ENCODE data around the gene ACTA2.

DNA sequence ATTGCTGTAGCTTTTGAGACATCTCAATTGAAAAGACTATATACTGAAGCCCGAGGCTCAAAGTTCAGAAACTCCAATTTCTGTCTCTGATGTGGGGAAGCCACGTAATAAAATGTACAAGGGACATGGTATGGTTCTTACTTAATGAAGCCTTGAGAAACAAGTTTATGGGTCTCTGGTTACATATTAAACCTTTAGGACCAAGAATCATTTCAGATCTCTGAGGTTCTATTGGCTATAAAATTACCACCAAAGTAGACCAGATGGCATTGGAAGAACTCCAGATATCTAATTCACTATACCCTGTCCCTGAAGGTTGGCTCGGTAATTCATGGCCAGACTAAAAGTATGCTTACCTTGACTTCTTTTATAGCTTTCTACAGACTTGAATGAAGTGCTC, 48.9 kb downstream of the ACTA2 start:
- TF ChIP-seq, protein P1, sequence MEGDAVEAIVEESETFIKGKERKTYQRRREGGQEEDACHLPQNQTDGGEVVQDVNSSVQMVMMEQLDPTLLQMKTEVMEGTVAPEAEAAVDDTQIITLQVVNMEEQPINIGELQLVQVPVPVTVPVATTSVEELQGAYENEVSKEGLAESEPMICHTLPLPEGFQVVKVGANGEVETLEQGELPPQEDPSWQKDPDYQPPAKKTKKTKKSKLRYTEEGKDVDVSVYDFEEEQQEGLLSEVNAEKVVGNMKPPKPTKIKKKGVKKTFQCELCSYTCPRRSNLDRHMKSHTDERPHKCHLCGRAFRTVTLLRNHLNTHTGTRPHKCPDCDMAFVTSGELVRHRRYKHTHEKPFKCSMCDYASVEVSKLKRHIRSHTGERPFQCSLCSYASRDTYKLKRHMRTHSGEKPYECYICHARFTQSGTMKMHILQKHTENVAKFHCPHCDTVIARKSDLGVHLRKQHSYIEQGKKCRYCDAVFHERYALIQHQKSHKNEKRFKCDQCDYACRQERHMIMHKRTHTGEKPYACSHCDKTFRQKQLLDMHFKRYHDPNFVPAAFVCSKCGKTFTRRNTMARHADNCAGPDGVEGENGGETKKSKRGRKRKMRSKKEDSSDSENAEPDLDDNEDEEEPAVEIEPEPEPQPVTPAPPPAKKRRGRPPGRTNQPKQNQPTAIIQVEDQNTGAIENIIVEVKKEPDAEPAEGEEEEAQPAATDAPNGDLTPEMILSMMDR (conservative IDR thresholded peaks at IDR 0.05), result no peak
- TF ChIP-seq EZH2 (IDR thresholded peaks at IDR 0.05; ENCODE audit: low read depth), result no peak

Data from PC-9 (cell line).